ENCODE results near the gene NUP37.

Gene NUP37

DNA sequence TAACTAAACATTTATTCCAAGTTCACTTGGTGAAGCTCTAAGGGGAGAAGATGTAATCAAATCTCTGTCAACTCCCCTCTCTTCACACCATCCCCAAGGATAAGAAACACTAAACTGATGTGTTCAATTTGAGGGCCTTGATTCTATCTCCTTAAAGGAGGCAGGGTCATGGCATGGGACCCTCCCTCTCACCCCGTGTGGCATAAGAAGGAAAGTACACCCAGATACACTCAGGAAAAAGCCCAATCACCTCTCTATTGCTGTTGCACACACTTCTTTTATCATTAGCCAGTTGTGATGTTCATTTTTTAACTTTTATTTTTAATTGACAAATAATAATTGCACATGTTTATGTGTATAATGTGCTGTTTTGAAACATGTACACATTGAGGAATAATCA is 93.2 kb downstream of the NUP37 start:
- no peak for DNase-seq (ENCODE audit: low read depth)

DNA sequence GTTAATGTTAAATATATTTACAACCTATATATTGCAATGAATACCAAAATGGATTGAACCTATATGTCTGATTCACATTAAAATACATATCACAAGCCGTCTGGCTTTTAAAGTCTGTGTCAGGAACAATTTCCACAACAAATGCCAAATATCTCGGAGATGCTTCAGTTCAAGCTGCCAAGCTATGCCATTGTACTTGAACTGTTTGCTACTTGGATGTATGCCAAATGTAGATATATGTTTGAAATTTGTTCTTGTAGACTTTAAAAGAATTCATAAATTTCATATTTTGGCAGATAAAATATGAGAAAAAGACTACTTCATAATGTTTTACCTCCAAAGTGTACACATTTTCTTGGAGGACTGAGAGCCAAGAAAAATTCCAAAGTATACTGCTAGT is 95.1 kb downstream of the NUP37 start:
- DNase-seq (ENCODE audit: low read depth) = no peak

DNA sequence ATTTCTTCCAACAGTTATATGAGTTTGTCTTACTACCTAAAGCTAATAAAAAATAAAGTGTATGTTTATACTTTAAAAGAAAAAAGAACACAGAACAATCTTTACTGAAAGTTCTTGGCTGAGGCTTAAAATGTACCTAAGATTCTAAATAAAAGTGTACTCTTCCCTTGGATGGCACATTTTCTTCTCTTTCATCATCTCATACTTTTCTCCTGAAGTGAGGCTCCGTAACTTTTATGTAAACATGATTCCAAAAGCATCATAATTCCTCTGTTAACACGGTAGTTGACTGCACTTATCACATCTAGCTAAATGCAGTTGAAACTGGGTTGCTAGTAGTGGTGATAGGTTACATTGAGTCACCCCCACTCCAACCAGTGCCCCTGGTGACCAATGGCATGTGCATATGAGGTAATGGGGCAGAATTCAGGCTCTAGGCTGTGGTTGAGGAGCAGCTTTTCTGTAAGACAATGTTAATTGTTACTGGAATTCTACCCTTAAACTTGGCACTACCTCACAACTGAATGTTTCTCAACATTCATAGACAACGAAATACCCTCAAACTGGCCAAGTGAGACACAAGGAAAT is 96.5 kb downstream of the NUP37 start:
- DNase-seq (ENCODE audit: low read depth) = peak; percentile 6
